Fibroblast of skin of right biceps (primary cell): ENCODE results near the gene S100G.

Source experiments
- DNase-seq: peaks from one replicate; pipeline ENCODE4 v3.0.0-alpha.2; 2013

S100G gene

GRCh38 chrX:16651391-16652024 lies 1.6 kb downstream of the S100G start:
- DNase-seq, result no peak

GRCh38 chrX:16653424-16653823 lies 3.5 kb downstream of the S100G start:
- peak; percentile 32 for DNase-seq

GRCh38 chrX:16654093-16654492 lies 4.1 kb downstream of the S100G start:
- DNase-seq, result peak; percentile 61

GRCh38 chrX:16658284-16658683 lies 8.3 kb downstream of the S100G start:
- DNase-seq, result peak; percentile 93

GRCh38 chrX:16659321-16659720 lies 9.4 kb downstream of the S100G start:
- DNase-seq, result no peak

- no peak for DNase-seq
Observed at GRCh38 chrX:16661495-16661894, 11.5 kb downstream of the S100G start.

- no peak for DNase-seq
Observed at GRCh38 chrX:16662402-16662801, 12.4 kb downstream of the S100G start.

GRCh38 chrX:16664074-16664473 lies 14.1 kb downstream of the S100G start:
- DNase-seq, result peak; percentile 54

GRCh38 chrX:16664626-16665025 lies 14.7 kb downstream of the S100G start:
- DNase-seq, result peak; percentile 22

GRCh38 chrX:16665089-16665488 lies 15.1 kb downstream of the S100G start:
- peak; percentile 81 for DNase-seq

- DNase-seq, result peak; percentile 86
Observed at GRCh38 chrX:16666541-16666940, 16.6 kb downstream of the S100G start.

- peak; percentile 66 for DNase-seq
Observed at GRCh38 chrX:16671005-16671404, 21.0 kb downstream of the S100G start.

GRCh38 chrX:16678689-16679088 lies 28.7 kb downstream of the S100G start:
- no peak for DNase-seq

GRCh38 chrX:16683007-16683664 lies 33.2 kb downstream of the S100G start:
- DNase-seq, result no peak

- DNase-seq, result peak; percentile 47
Observed at GRCh38 chrX:16687514-16687913, 37.6 kb downstream of the S100G start.

- peak; percentile 49 for DNase-seq
Observed at GRCh38 chrX:16695079-16695676, 45.2 kb downstream of the S100G start.

GRCh38 chrX:16696956-16697355 lies 47.0 kb downstream of the S100G start:
- no peak for DNase-seq

GRCh38 chrX:16699389-16699788 lies 49.4 kb downstream of the S100G start:
- no peak for DNase-seq

GRCh38 chrX:16700734-16701133 lies 50.8 kb downstream of the S100G start:
- DNase-seq, result no peak

GRCh38 chrX:16702700-16703599 lies 53.0 kb downstream of the S100G start:
- no peak for DNase-seq
